HepG2 (cell line): Measurements from ENCODE around the gene IRF1. TPM values are rescaled to one million over a fixed set of nuclear protein-coding genes. Genes with fewer than 3 reads are reported as not detected.

ENCODE experiments used
- CBX5 ChIP-seq: sonication (generic); formaldehyde crosslinking; IDR thresholded peaks from 2 replicates; pipeline ENCODE4 v1.4.0; 2020; ENCODE audit warnings: missing genetic modification reagents, borderline replicate concordance
- HDAC2 ChIP-seq: sonication (generic); formaldehyde crosslinking; IDR thresholded peaks from 2 replicates; pipeline ENCODE4 v1.4.0; 2020; ENCODE audit warnings: missing genetic modification reagents
- HHEX ChIP-seq: IDR thresholded peaks from 2 replicates; pipeline ENCODE4 v1.6.1; 2016; ENCODE audit warnings: control low read depth
- JUND ChIP-seq: sonication (generic); formaldehyde crosslinking; IDR thresholded peaks from 2 replicates; pipeline ENCODE4 v1.8.0; 2022; ENCODE audit warnings: mild to moderate bottlenecking, missing genetic modification reagents
- KDM5A ChIP-seq: fragments of 200-600 bp; sonication (generic); IDR thresholded peaks from 2 replicates; pipeline ENCODE4 v1.7.0; 2018; ENCODE audit warnings: antibody characterized with exemption, mild to moderate bottlenecking, low read length, borderline replicate concordance
- KLF9 ChIP-seq: IDR thresholded peaks from 2 replicates; pipeline ENCODE4 v1.6.1; 2016; ENCODE audit warnings: low read depth
- NFKB2 ChIP-seq: sonication (generic); formaldehyde crosslinking; IDR thresholded peaks from 2 replicates; pipeline ENCODE4 v1.4.0; 2020; ENCODE audit warnings: missing genetic modification reagents, borderline replicate concordance
- SMAD1 ChIP-seq: sonication (generic); formaldehyde crosslinking; IDR thresholded peaks from 2 replicates; pipeline ENCODE4 v1.4.0; 2020; ENCODE audit warnings: missing genetic modification reagents, low read depth, mild to moderate bottlenecking, borderline replicate concordance
- TEAD3 ChIP-seq: optimal IDR thresholded peaks from 2 replicates; pipeline ENCODE3; 2016; ENCODE audit warnings: borderline replicate concordance
- ZNF350 ChIP-seq: sonication (generic); formaldehyde crosslinking; IDR thresholded peaks from 2 replicates; pipeline ENCODE4 v1.4.0; 2020; ENCODE audit warnings: mild to moderate bottlenecking, low read depth, missing genetic modification reagents, borderline replicate concordance
- ZNF670 ChIP-seq: sonication (generic); formaldehyde crosslinking; IDR thresholded peaks from 2 replicates; pipeline ENCODE4 v1.8.0; 2022; ENCODE audit warnings: mild to moderate bottlenecking, missing genetic modification reagents, borderline replicate concordance
- ZNF883 ChIP-seq: sonication (generic); formaldehyde crosslinking; IDR thresholded peaks from 2 replicates; pipeline ENCODE4 v1.5.1; 2020; ENCODE audit warnings: mild to moderate bottlenecking, missing genetic modification reagents; ENCODE audit errors: not compliant biosample characterization
- ZSCAN31 ChIP-seq: sonication (generic); formaldehyde crosslinking; IDR thresholded peaks from 2 replicates; pipeline ENCODE4 v1.5.0; 2020; ENCODE audit warnings: low read depth, mild to moderate bottlenecking, missing genetic modification reagents
- polyA plus RNA-seq, 8 experiments: library from polyadenylated mRNA; depleted of rRNA in 3 of 8; stranded (reverse) in 7 of 8; unstranded in 1 of 8; fragments of >200 nt; fragmentation: Illumina TruSeq in 4 of 8; extraction: Trizol in 4 of 8; gene quantifications; 2 replicates each; pipeline versions ENCODE4 v1.2.1 to v1.2.3, GENCODE V29; 2011 to 2016; ENCODE audit warnings: low read depth in 4 of 8, missing spikeins in 1 of 8, mixed read lengths in 1 of 8; ENCODE audit not compliant: insufficient read depth in 1 of 8
- total RNA-seq, 5 experiments: library from RNA; depleted of rRNA; stranded (reverse); fragments of >200 nt; fragmentation: Illumina TruSeq; extraction: Trizol; gene quantifications; 2 replicates each; pipeline ENCODE4 v1.2.3, GENCODE V29; 2016; ENCODE audit warnings: low read depth in 1 of 5
- TF ChIP-seq, protein P1 (sequence below): sonication (generic); formaldehyde crosslinking; IDR thresholded peaks from 2 replicates; pipeline ENCODE4 v1.4.0; 2020; ENCODE audit warnings: mild to moderate bottlenecking, missing genetic modification reagents

Gene IRF1
- total and polyA plus RNA-seq, 2 of the 13 experiments (the other 11 are each of a cell fraction or from before 2014, with no cell fraction given), result 4.1 to 8.8 TPM

DNA sequence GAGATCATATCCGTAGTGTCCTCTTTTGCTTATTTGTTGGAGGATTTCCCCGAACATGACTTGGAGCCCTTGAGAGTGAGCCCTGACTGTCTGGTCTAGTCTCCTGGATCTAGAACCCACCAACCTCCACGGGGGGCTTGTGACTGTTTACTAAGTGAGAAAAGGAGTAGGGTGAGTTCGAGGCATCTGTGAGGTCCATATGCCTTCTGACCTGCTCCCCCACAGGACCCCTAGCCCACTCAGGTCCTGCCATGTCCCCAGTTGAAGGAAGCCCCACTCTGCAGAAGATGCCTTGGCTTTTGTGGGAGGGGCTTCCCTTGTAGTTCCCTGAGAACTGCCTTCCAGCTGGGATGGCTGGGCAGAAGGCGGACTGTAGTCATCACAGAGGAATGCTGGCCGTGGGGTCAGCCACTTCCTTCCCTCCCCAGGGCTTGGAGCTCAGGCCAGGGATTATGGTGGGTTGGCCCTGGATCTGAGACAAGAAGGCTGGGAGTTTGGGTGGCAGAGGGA lies 7.0 kb upstream of the IRF1 start (continued):
- TF ChIP-seq HDAC2 (CRISPR knock-in tag) (no peak), NFKB2 (CRISPR knock-in tag) (no peak), SMAD1 (CRISPR knock-in tag) (no peak), ZNF670 (CRISPR knock-in tag) (no peak), JUND (0 out of 2 replicates have a peak, but pooled peaks have one; percentile 48), KDM5A (no peak), ZNF883 (no peak), HHEX (CRISPR knock-in tag) (no peak), KLF9 (CRISPR knock-in tag) (no peak), CBX5 (CRISPR knock-in tag) (no peak), TEAD3 (peak; percentile 66), ZSCAN31 (CRISPR knock-in tag) (no peak), ZNF350 (no peak)
- TF ChIP-seq, protein P1, sequence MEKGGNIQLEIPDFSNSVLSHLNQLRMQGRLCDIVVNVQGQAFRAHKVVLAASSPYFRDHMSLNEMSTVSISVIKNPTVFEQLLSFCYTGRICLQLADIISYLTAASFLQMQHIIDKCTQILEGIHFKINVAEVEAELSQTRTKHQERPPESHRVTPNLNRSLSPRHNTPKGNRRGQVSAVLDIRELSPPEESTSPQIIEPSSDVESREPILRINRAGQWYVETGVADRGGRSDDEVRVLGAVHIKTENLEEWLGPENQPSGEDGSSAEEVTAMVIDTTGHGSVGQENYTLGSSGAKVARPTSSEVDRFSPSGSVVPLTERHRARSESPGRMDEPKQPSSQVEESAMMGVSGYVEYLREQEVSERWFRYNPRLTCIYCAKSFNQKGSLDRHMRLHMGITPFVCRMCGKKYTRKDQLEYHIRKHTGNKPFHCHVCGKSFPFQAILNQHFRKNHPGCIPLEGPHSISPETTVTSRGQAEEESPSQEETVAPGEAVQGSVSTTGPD (CRISPR knock-in tag), result no peak
- TF ChIP-seq, all 625 proteins: peak for 13
